Mesenchymal stem cell (in vitro differentiated cells and primary cell): ENCODE data around the gene OR2V2.
"Not testable (repeated sequence)": the region's sequence is repeated elsewhere in the genome, so short reads cannot be mapped to it uniquely, and the experiment has no call there.

Source experiments
- DNase-seq: peaks from one replicate; pipeline ENCODE4 v3.0.0-alpha.2; 2013
- H2AFZ ChIP-seq: one replicate; pipeline ENCODE4 v1.6.1; 2013; ENCODE audit warnings: low read depth, mild to moderate bottlenecking, control low read depth, inconsistent platforms, low read length, moderate library complexity
- H2AK5ac ChIP-seq: 2 replicates; pipeline ENCODE4 v1.6.1; 2013; ENCODE audit warnings: low read length, moderate library complexity, mild to moderate bottlenecking, inconsistent platforms; ENCODE audit not compliant: severe bottlenecking
- H2BK120ac ChIP-seq: one replicate; pipeline ENCODE4 v1.6.1; 2013; ENCODE audit warnings: low read depth, mild to moderate bottlenecking, inconsistent platforms, low read length, moderate library complexity
- H2BK12ac ChIP-seq, 2 experiments: one replicate each; pipeline ENCODE4 v1.6.1; 2013; ENCODE audit warnings: inconsistent platforms in 2 of 2, low read length in 2 of 2, mild to moderate bottlenecking in 2 of 2, moderate library complexity in 2 of 2, control low read depth in 1 of 2
- H2BK15ac ChIP-seq: one replicate; pipeline ENCODE4 v1.6.1; 2013; ENCODE audit warnings: mild to moderate bottlenecking, low read depth, inconsistent platforms; ENCODE audit not compliant: poor library complexity, severe bottlenecking
- H2BK5ac ChIP-seq: 2 replicates; pipeline ENCODE4 v1.6.1; 2013; ENCODE audit warnings: low read depth, mild to moderate bottlenecking, low read length, control low read depth, inconsistent platforms; ENCODE audit not compliant: poor library complexity, severe bottlenecking
- H3K14ac ChIP-seq, 2 experiments: one replicate each; pipeline ENCODE4 v1.6.1; 2013; ENCODE audit warnings: inconsistent platforms in 2 of 2, low read length in 2 of 2, control low read depth in 1 of 2, mild to moderate bottlenecking in 1 of 2, moderate library complexity in 1 of 2
- H3K18ac ChIP-seq, 2 experiments: one replicate each; pipeline ENCODE4 v1.6.1; 2013; ENCODE audit warnings: inconsistent platforms in 2 of 2, low read length in 2 of 2, control low read depth in 1 of 2, low read depth in 1 of 2, mild to moderate bottlenecking in 1 of 2
- H3K23ac ChIP-seq, 2 experiments: one replicate each; pipeline ENCODE4 v1.6.1; 2013; ENCODE audit warnings: inconsistent platforms in 2 of 2, low read length in 2 of 2, mild to moderate bottlenecking in 2 of 2, moderate library complexity in 2 of 2, control low read depth in 1 of 2
- H3K27ac ChIP-seq: 2 replicates; pipeline ENCODE4 v1.5.1; 2013; ENCODE audit warnings: mild to moderate bottlenecking, moderate library complexity, low read length, control low read depth, inconsistent platforms; ENCODE audit not compliant: poor library complexity, severe bottlenecking
- H3K27me3 ChIP-seq, 2 experiments: 2 replicates each; pipeline versions ENCODE4 v1.6.1 to v1.7.0; 2013; ENCODE audit warnings: low read length in 2 of 2, mild to moderate bottlenecking in 2 of 2, moderate library complexity in 2 of 2, control low read depth in 1 of 2, inconsistent platforms in 1 of 2; ENCODE audit not compliant: control insufficient read depth in 1 of 2, insufficient read depth in 1 of 2
- H3K36me3 ChIP-seq, 2 experiments: 2 replicates each; pipeline versions ENCODE4 v1.6.1 to v1.7.0; 2013; ENCODE audit warnings: low read length in 2 of 2, control low read depth in 1 of 2, inconsistent platforms in 1 of 2, low read depth in 1 of 2, mild to moderate bottlenecking in 1 of 2; ENCODE audit not compliant: insufficient read depth in 2 of 2, control insufficient read depth in 1 of 2
- H3K4ac ChIP-seq, 2 experiments: one replicate each; pipeline ENCODE4 v1.6.1; 2013; ENCODE audit warnings: inconsistent platforms in 2 of 2, low read length in 2 of 2, mild to moderate bottlenecking in 2 of 2, moderate library complexity in 2 of 2, control low read depth in 1 of 2, low read depth in 1 of 2
- H3K4me1 ChIP-seq: 2 replicates; pipeline ENCODE4 v1.6.1; 2013; ENCODE audit warnings: low read depth, low read length, control low read depth; ENCODE audit not compliant: control insufficient read depth, insufficient read depth
- H3K4me2 ChIP-seq: 2 replicates; pipeline ENCODE4 v1.6.1; 2013; ENCODE audit warnings: low read length, mild to moderate bottlenecking, inconsistent platforms; ENCODE audit not compliant: poor library complexity, severe bottlenecking
- H3K4me3 ChIP-seq, 2 experiments: 2 replicates each; pipeline versions ENCODE4 v1.5.1 to v1.7.0; 2013; ENCODE audit warnings: low read length in 2 of 2, mild to moderate bottlenecking in 2 of 2, control low read depth in 1 of 2, low read depth in 1 of 2; ENCODE audit not compliant: insufficient read depth in 1 of 2
- H3K79me1 ChIP-seq: replicated peaks from 2 replicates; pipeline ENCODE4 v1.6.1; 2013; ENCODE audit warnings: mild to moderate bottlenecking, control low read depth, low read length, inconsistent platforms; ENCODE audit not compliant: poor library complexity, severe bottlenecking
- H3K9ac ChIP-seq: 2 replicates; pipeline ENCODE4 v1.7.0; 2013; ENCODE audit warnings: mild to moderate bottlenecking, low read length, moderate library complexity
- H3K9me3 ChIP-seq: 2 replicates; pipeline ENCODE4 v1.7.0; 2013; ENCODE audit warnings: mild to moderate bottlenecking, low read length; ENCODE audit not compliant: control insufficient read depth
- H4K8ac ChIP-seq: one replicate; pipeline ENCODE4 v1.6.1; 2013; ENCODE audit warnings: inconsistent platforms, mild to moderate bottlenecking, low read length, moderate library complexity
- H4K91ac ChIP-seq: one replicate; pipeline ENCODE4 v1.6.1; 2013; ENCODE audit warnings: mild to moderate bottlenecking, low read length, inconsistent platforms
- WGBS: methylation state at CpG from one replicate; pipeline ENCODE4 v1.1.7; 2013; ENCODE audit warnings: mixed read lengths; 5-methylcytosine and 5-hydroxymethylcytosine counted together

The OR2V2 gene

GRCh38 chr5:181160152-181160754, 12.9 kb downstream of the OR2V2 start:
- Histone ChIP-seq H3K4me2 (no peak overlapping the region), H3K9me3 (no peaks in the 10 kb centered on the region), H3K4ac (peak overlapping the region in 1 of 2 experiments; percentile 35), H3K27me3 (peaks cover 15 to 28% of the 10 kb centered on the region in 2 experiments), H3K79me1 (no peaks in the 10 kb centered on the region), H3K23ac (no peak overlapping the region), H3K36me3 (no peaks in the 10 kb centered on the region), H2BK120ac (no peak overlapping the region), H3K9ac (peak overlapping the region; percentile 81), H3K27ac (peak overlapping the region; percentile 4), H3K4me3 (peak overlapping the region; percentile 18 to 70), H2BK15ac (no peak overlapping the region), H3K18ac (no peak overlapping the region), H2AK5ac (peak overlapping the region; percentile 38), H3K14ac (no peak overlapping the region), H2BK12ac (no peak overlapping the region), H2AFZ (no peak overlapping the region), H4K8ac (peak overlapping the region; percentile 61), H3K4me1 (peaks cover 20% of the 10 kb centered on the region), H4K91ac (no peak overlapping the region), H2BK5ac (no peak overlapping the region)
- WGBS = 73% methylated on average over 14 of the region's 21 CpGs
- DNase-seq = peak; percentile 57

GRCh38 chr5:181160755-181161533, 13.6 kb downstream of the OR2V2 start:
- H3K4ac ChIP-seq, H3K79me1 ChIP-seq, H3K9me3 ChIP-seq, H2BK5ac ChIP-seq, H3K18ac ChIP-seq, H2AK5ac ChIP-seq, H3K14ac ChIP-seq, H2BK15ac ChIP-seq, H4K91ac ChIP-seq, H3K23ac ChIP-seq, H3K36me3 ChIP-seq, H2BK12ac ChIP-seq, H2BK120ac ChIP-seq: not testable (repeated sequence)
- Histone ChIP-seq H3K4me2 (peak overlapping the region; percentile 49), H3K27ac (peak overlapping the region; percentile 41), H2AFZ (peak overlapping the region; percentile 58), H4K8ac (peak overlapping the region; percentile 7), H3K9ac (peak overlapping the region; percentile 79), H3K27me3 (peaks cover 12 to 22% of the 10 kb centered on the region in 2 experiments), H3K4me1 (peaks cover 17% of the 10 kb centered on the region), H3K4me3 (peak overlapping the region; percentile 10 to 24)
- DNase-seq = peak; percentile 54
- 58% methylated on average over 11 of the region's 48 CpGs for WGBS

- Histone ChIP-seq H3K4me2 (peak overlapping the region; percentile 49), H2BK15ac (no peak overlapping the region), H2BK12ac (no peak overlapping the region), H2AFZ (no peak overlapping the region), H3K9me3 (no peaks in the 10 kb centered on the region), H4K8ac (no peak overlapping the region), H2AK5ac (peak overlapping the region; percentile 53), H3K18ac (no peak overlapping the region), H3K27ac (peak overlapping the region; percentile 41), H3K27me3 (peaks cover 12 to 14% of the 10 kb centered on the region in 2 experiments), H4K91ac (no peak overlapping the region), H3K9ac (peak overlapping the region; percentile 79), H3K23ac (no peak overlapping the region), H3K4me1 (peaks cover 17% of the 10 kb centered on the region), H3K14ac (no peak overlapping the region), H2BK120ac (no peak overlapping the region), H3K36me3 (no peaks in the 10 kb centered on the region), H3K4ac (no peak overlapping the region), H3K79me1 (no peaks in the 10 kb centered on the region), H2BK5ac (no peak overlapping the region), H3K4me3 (peak overlapping the region in 1 of 2 experiments; percentile 24)
- WGBS = 70% methylated on average over 4 of the region's 4 CpGs
- no peak for DNase-seq
Measured at GRCh38 chr5:181161534-181162175, 14.3 kb downstream of the OR2V2 start.

GRCh38 chr5:181163487-181164075, 16.2 kb downstream of the OR2V2 start:
- Histone ChIP-seq H2BK12ac (no peak overlapping the region), H2BK120ac (no peak overlapping the region), H3K18ac (no peak overlapping the region), H2BK15ac (no peak overlapping the region), H2AFZ (no peak overlapping the region), H4K8ac (no peak overlapping the region), H3K36me3 (no peaks in the 10 kb centered on the region), H3K4ac (no peak overlapping the region), H2BK5ac (no peak overlapping the region), H3K27me3 (peaks cover 3 to 4% of the 10 kb centered on the region in 2 experiments), H3K4me2 (no peak overlapping the region), H3K23ac (no peak overlapping the region), H4K91ac (no peak overlapping the region), H2AK5ac (no peak overlapping the region), H3K4me1 (peaks cover 18% of the 10 kb centered on the region), H3K79me1 (no peaks in the 10 kb centered on the region), H3K27ac (no peak overlapping the region), H3K9me3 (no peaks in the 10 kb centered on the region), H3K4me3 (peak overlapping the region in 1 of 2 experiments; percentile 27), H3K9ac (no peak overlapping the region), H3K14ac (no peak overlapping the region)
- WGBS = 17% methylated on average over 11 of the region's 16 CpGs
- DNase-seq = peak; percentile 23
